MCF 10A (cell line): ENCODE measurements around the gene KRTAP3-3. TPM values are rescaled to one million over a fixed set of nuclear protein-coding genes. Genes with fewer than 3 reads are reported as not detected.

ENCODE experiments used
- BruUV-seq: library from RNA; stranded (reverse); fragments of 400-500 nt; replicated peaks from 2 replicates; lab custom pipeline; 2021; lab: Mats Ljungman, UMichigan
- CTCF ChIA-PET: fragments of 300-600 bp; sonication (Branson Sonifier 250); formaldehyde crosslinking; extraction: SDS; loops from one replicate; lab custom pipeline; 2021; ENCODE audit warnings: antibody characterized with exemption, inconsistent platforms; lab: Yijun Ruan, JAX
- POLR2A ChIA-PET: fragments of 300-600, 350-650 bp; sonication (Branson Sonifier 250); formaldehyde crosslinking; extraction: SDS; loops from one replicate; lab custom pipeline; 2020; ENCODE audit warnings: antibody characterized with exemption, inconsistent platforms; lab: Yijun Ruan, JAX
- DNase-seq: peaks from one replicate; pipeline ENCODE4 v3.0.0-alpha.2; 2018; ENCODE audit not compliant: unreplicated experiment
- H3K27ac Mint-ChIP-seq: one replicate; pipeline ENCODE4 v1.8.0; 2022; ENCODE audit warnings: mild to moderate bottlenecking, low read depth, mixed read lengths; ENCODE audit not compliant: unreplicated experiment
- H3K27me3 Mint-ChIP-seq: one replicate; pipeline ENCODE4 v1.8.0; 2022; ENCODE audit warnings: mixed read lengths; ENCODE audit not compliant: insufficient read depth, unreplicated experiment
- H3K36me3 Mint-ChIP-seq: one replicate; pipeline ENCODE4 v1.8.0; 2022; ENCODE audit warnings: mild to moderate bottlenecking, moderate library complexity, mixed read lengths; ENCODE audit not compliant: insufficient read depth, unreplicated experiment
- H3K4me1 Mint-ChIP-seq: one replicate; pipeline ENCODE4 v1.8.0; 2022; ENCODE audit warnings: mixed read lengths; ENCODE audit not compliant: insufficient read depth, unreplicated experiment
- H3K4me3 Mint-ChIP-seq: one replicate; pipeline ENCODE4 v1.8.0; 2022; ENCODE audit warnings: mild to moderate bottlenecking, moderate library complexity, mixed read lengths; ENCODE audit not compliant: unreplicated experiment
- H3K9me3 Mint-ChIP-seq: one replicate; pipeline ENCODE4 v1.8.0; 2022; ENCODE audit warnings: mixed read lengths; ENCODE audit not compliant: unreplicated experiment
- CTCF ChIP-seq: fragments of 200-600 bp; IDR thresholded peaks from one replicate; pipeline ENCODE4 v1.8.0; 2022; ENCODE audit warnings: antibody characterized with exemption, mild to moderate bottlenecking; ENCODE audit not compliant: unreplicated experiment
- intact Hi-C: fragments of 100-400 bp; cut with micrococcal nuclease; formaldehyde crosslinking; loops from 2 replicates; pipeline ENCODE4 v1.14.1; 2022
- total RNA-seq: library from RNA; stranded (reverse); gene quantifications from 2 replicates; pipeline ENCODE4 v1.2.3, GENCODE V29; 2022

The KRTAP3-3 gene
- total RNA-seq, 1 experiment from 2014 or later, result not detected

GRCh38 chr17:40956401-40957254 lies 37.3 kb downstream of the KRTAP3-3 start:
- ChIA-PET POLR2A (interaction anchor here (0.8 to 1.4 kb wide), 6 partner anchors 39 to 733 kb away, joined by 3 to 9 read pairs (median 4); no protein-coding TSS in a partner anchor), CTCF (interaction anchor here (0.8 to 1.2 kb wide), 3 partner anchors 85 to 592 kb away, joined by 3 to 4 read pairs (median 3); no protein-coding TSS in a partner anchor)
- BruUV-seq, result no TSS peak
- H3K27ac Mint-ChIP-seq, result no peak overlapping the region
- peak; percentile 76 for DNase-seq
- H3K27me3 Mint-ChIP-seq, result no peaks in the 10 kb centered on the region
- intact Hi-C loops, result no loop called here
- TF ChIP-seq CTCF, result no peak
- H3K4me1 Mint-ChIP-seq, result peaks cover 37% of the 10 kb centered on the region
- no peaks in the 10 kb centered on the region for H3K9me3 Mint-ChIP-seq
- H3K36me3 Mint-ChIP-seq, result no peaks in the 10 kb centered on the region
- H3K4me3 Mint-ChIP-seq, result no peak overlapping the region

GRCh38 chr17:40953881-40954280 lies 40.1 kb downstream of the KRTAP3-3 start:
- ChIA-PET POLR2A (interaction anchor here (0.9 to 2.6 kb wide), 4 partner anchors 21 to 565 kb away, joined by 3 to 9 read pairs (median 4); partner anchors contain the start of gene KRT15), CTCF (interaction anchor here (0.6 to 1.8 kb wide), 3 partner anchors 9 to 44 kb away, joined by 3 to 6 read pairs (median 3); no protein-coding TSS in a partner anchor)
- no peaks in the 10 kb centered on the region for H3K9me3 Mint-ChIP-seq
- peak; percentile 84 for DNase-seq
- peaks cover 7% of the 10 kb centered on the region for H3K36me3 Mint-ChIP-seq
- H3K27ac Mint-ChIP-seq, result no peak overlapping the region
- H3K27me3 Mint-ChIP-seq, result peaks cover 10% of the 10 kb centered on the region
- no peak for TF ChIP-seq CTCF
- intact Hi-C loops, result no loop called here
- BruUV-seq, result no TSS peak
- H3K4me1 Mint-ChIP-seq, result peaks cover 31% of the 10 kb centered on the region
- H3K4me3 Mint-ChIP-seq, result no peak overlapping the region

- Mint-ChIP-seq H3K36me3 (peaks cover 7% of the 10 kb centered on the region), H3K4me3 (no peak overlapping the region), H3K27ac (no peak overlapping the region), H3K27me3 (peaks cover 14% of the 10 kb centered on the region), H3K9me3 (no peaks in the 10 kb centered on the region), H3K4me1 (peaks cover 31% of the 10 kb centered on the region)
- POLR2A ChIA-PET, result interaction anchor here (0.8 to 2.6 kb wide), 4 partner anchors 18 to 43 kb away, joined by 3 to 9 read pairs (median 4); no protein-coding TSS in a partner anchor
- CTCF ChIA-PET, result interaction anchor here (0.5 to 1.4 kb wide), 5 partner anchors 10 to 715 kb away, joined by 3 to 7 read pairs (median 4); partner anchors contain the start of gene KRT39
- DNase-seq, result peak; percentile 55
- intact Hi-C loops, result no loop called here
- no TSS peak for BruUV-seq
- TF ChIP-seq CTCF, result no peak
Observed at GRCh38 chr17:40952661-40953060, 41.3 kb downstream of the KRTAP3-3 start.

GRCh38 chr17:40952154-40952553 lies 41.8 kb downstream of the KRTAP3-3 start:
- CTCF ChIA-PET, result interaction anchor here (0.5 to 1.4 kb wide), 5 partner anchors 10 to 370 kb away, joined by 3 to 7 read pairs (median 4); partner anchors contain the start of gene KRT39
- intact Hi-C loops, result no loop called here
- H3K27ac Mint-ChIP-seq, result no peak overlapping the region
- POLR2A ChIA-PET, result interaction anchor here (0.8 to 2.6 kb wide), 3 partner anchors 18 to 43 kb away, joined by 4 to 9 read pairs (median 5); no protein-coding TSS in a partner anchor
- H3K4me1 Mint-ChIP-seq, result peaks cover 27% of the 10 kb centered on the region
- H3K27me3 Mint-ChIP-seq, result peaks cover 14% of the 10 kb centered on the region
- no peak overlapping the region for H3K4me3 Mint-ChIP-seq
- no peak for DNase-seq
- peaks cover 7% of the 10 kb centered on the region for H3K36me3 Mint-ChIP-seq
- TF ChIP-seq CTCF, result no peak
- no peaks in the 10 kb centered on the region for H3K9me3 Mint-ChIP-seq
- BruUV-seq, result no TSS peak
